Loucy (cell line): ENCODE results near the gene STARD13.

Experiments
- H2AFZ ChIP-seq: fragments of 200-600 bp; sonication (generic); 2 replicates; pipeline ENCODE4 v1.6.0; 2016; ENCODE audit warnings: antibody characterized with exemption, mild to moderate bottlenecking, low read length, moderate library complexity
- H3F3A ChIP-seq: fragments of 200-600 bp; 2 replicates; pipeline ENCODE4 v1.6.0; 2016; ENCODE audit warnings: antibody characterized with exemption, low read depth, mild to moderate bottlenecking
- H3K27me3 ChIP-seq: fragments of 200-600 bp; sonication (generic); 2 replicates; pipeline ENCODE4 v1.6.1; 2014; ENCODE audit warnings: low read length, mild to moderate bottlenecking; ENCODE audit not compliant: insufficient read depth, poor library complexity, severe bottlenecking
- H3K36me3 ChIP-seq: fragments of 200-600 bp; sonication (generic); 2 replicates; pipeline ENCODE4 v1.6.1; 2016; ENCODE audit warnings: low read length; ENCODE audit not compliant: insufficient read depth
- H3K4me1 ChIP-seq: fragments of 200-600 bp; sonication (generic); 2 replicates; pipeline ENCODE4 v1.5.1; 2014; ENCODE audit warnings: low read length, mild to moderate bottlenecking; ENCODE audit not compliant: insufficient read depth, poor library complexity, severe bottlenecking
- H3K4me2 ChIP-seq: fragments of 200-600 bp; sonication (generic); 2 replicates; pipeline ENCODE4 v1.6.0; 2014; ENCODE audit warnings: antibody characterized with exemption, low read length, low read depth, mild to moderate bottlenecking; ENCODE audit not compliant: poor library complexity, severe bottlenecking
- H3K4me3 ChIP-seq: fragments of 200-600 bp; sonication (generic); 2 replicates; pipeline ENCODE4 v1.5.1; 2014; ENCODE audit warnings: low read length, mild to moderate bottlenecking, mixed read lengths; ENCODE audit not compliant: poor library complexity, severe bottlenecking
- H3K79me2 ChIP-seq: fragments of 200-600 bp; sonication (generic); 2 replicates; pipeline ENCODE4 v1.6.1; 2014; ENCODE audit warnings: low read length; ENCODE audit not compliant: insufficient read depth
- H3K9ac ChIP-seq: fragments of 200-600 bp; sonication (generic); 2 replicates; pipeline ENCODE4 v1.6.0; 2014; ENCODE audit warnings: mild to moderate bottlenecking, low read depth, low read length, moderate library complexity; ENCODE audit not compliant: poor library complexity, severe bottlenecking
- H3K9me2 ChIP-seq: fragments of 200-600 bp; sonication (generic); replicated peaks from 2 replicates; pipeline ENCODE4 v1.6.1; 2016; ENCODE audit warnings: low read depth, low read length, mixed read lengths
- H3K9me3 ChIP-seq: fragments of 200-600 bp; sonication (generic); 2 replicates; pipeline ENCODE4 v1.6.1; 2014; ENCODE audit warnings: mild to moderate bottlenecking, antibody characterized with exemption, low read length, low read depth; ENCODE audit not compliant: insufficient read depth
- H4K20me1 ChIP-seq: fragments of 200-600 bp; sonication (generic); 2 replicates; pipeline ENCODE4 v1.6.0; 2014; ENCODE audit warnings: antibody characterized with exemption, low read length, mild to moderate bottlenecking; ENCODE audit not compliant: insufficient read depth, poor library complexity, severe bottlenecking
- EZH2phosphoT487 ChIP-seq: fragments of 200-600 bp; IDR thresholded peaks from 2 replicates; pipeline ENCODE4 v1.6.1; 2018; ENCODE audit warnings: antibody characterized with exemption, mild to moderate bottlenecking, moderate library complexity, borderline replicate concordance
- TF ChIP-seq, protein P1 (sequence below): fragments of 200-600 bp; sonication (generic); conservative IDR thresholded peaks from 2 replicates; pipeline ENCODE4 v1.5.1; 2014; ENCODE audit warnings: mild to moderate bottlenecking, antibody characterized with exemption, low read length

The STARD13 gene

DNA sequence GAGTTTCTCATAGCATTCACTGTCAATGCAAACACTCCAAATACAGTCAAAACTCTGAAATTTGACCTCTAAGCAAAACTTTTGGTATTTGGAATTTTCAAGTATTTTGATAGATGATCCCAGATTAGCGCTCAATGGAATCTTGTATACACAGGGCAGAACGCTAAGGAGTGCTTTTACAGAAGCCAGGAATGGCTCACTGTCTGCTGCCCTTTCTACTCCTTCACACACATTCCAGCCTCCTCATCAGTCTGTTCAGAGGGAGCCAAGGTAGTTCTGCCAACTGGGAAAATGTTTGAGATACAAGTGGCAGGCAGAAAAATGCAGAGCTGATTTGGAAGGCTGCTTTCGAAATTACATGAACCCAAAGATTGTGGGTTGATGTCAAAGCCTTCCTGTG, 4.4 kb upstream of the STARD13 start:
- H3K36me3 ChIP-seq, result no peaks in the 10 kb centered on the region
- no peak for TF ChIP-seq EZH2phosphoT487
- TF ChIP-seq, protein P1, sequence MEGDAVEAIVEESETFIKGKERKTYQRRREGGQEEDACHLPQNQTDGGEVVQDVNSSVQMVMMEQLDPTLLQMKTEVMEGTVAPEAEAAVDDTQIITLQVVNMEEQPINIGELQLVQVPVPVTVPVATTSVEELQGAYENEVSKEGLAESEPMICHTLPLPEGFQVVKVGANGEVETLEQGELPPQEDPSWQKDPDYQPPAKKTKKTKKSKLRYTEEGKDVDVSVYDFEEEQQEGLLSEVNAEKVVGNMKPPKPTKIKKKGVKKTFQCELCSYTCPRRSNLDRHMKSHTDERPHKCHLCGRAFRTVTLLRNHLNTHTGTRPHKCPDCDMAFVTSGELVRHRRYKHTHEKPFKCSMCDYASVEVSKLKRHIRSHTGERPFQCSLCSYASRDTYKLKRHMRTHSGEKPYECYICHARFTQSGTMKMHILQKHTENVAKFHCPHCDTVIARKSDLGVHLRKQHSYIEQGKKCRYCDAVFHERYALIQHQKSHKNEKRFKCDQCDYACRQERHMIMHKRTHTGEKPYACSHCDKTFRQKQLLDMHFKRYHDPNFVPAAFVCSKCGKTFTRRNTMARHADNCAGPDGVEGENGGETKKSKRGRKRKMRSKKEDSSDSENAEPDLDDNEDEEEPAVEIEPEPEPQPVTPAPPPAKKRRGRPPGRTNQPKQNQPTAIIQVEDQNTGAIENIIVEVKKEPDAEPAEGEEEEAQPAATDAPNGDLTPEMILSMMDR, result no peak
- H3K79me2 ChIP-seq, result no peaks in the 10 kb centered on the region
- no peaks in the 10 kb centered on the region for H3K9me2 ChIP-seq
- no peak overlapping the region for H3K9ac ChIP-seq
- no peaks in the 10 kb centered on the region for H3F3A ChIP-seq
- no peaks in the 10 kb centered on the region for H3K9me3 ChIP-seq
- H3K4me3 ChIP-seq, result no peak overlapping the region
- no peaks in the 10 kb centered on the region for H3K4me1 ChIP-seq
- H3K27me3 ChIP-seq, result no peaks in the 10 kb centered on the region
- no peaks in the 10 kb centered on the region for H4K20me1 ChIP-seq
- no peak overlapping the region for H2AFZ ChIP-seq
- no peak overlapping the region for H3K4me2 ChIP-seq

GRCh38 chr13:33287142-33287882, 1.8 kb upstream of the STARD13 start:
- Histone ChIP-seq H3K79me2 (no peaks in the 10 kb centered on the region), H3K4me2 (no peak overlapping the region), H3K9ac (no peak overlapping the region), H3K27me3 (no peaks in the 10 kb centered on the region), H3K9me3 (no peaks in the 10 kb centered on the region), H3F3A (no peaks in the 10 kb centered on the region), H4K20me1 (no peaks in the 10 kb centered on the region), H2AFZ (no peak overlapping the region), H3K36me3 (no peaks in the 10 kb centered on the region), H3K4me3 (no peak overlapping the region), H3K9me2 (no peaks in the 10 kb centered on the region), H3K4me1 (no peaks in the 10 kb centered on the region)
- TF ChIP-seq EZH2phosphoT487, result no peak
- TF ChIP-seq, protein P1, result no peak

- H2AFZ ChIP-seq, result no peak overlapping the region
- TF ChIP-seq, protein P1, result no peak
- TF ChIP-seq EZH2phosphoT487, result no peak
- no peaks in the 10 kb centered on the region for H3K79me2 ChIP-seq
- no peaks in the 10 kb centered on the region for H3K9me2 ChIP-seq
- no peaks in the 10 kb centered on the region for H3F3A ChIP-seq
- H3K9ac ChIP-seq, result no peak overlapping the region
- H3K9me3 ChIP-seq, result no peaks in the 10 kb centered on the region
- H3K4me2 ChIP-seq, result no peak overlapping the region
- H3K4me1 ChIP-seq, result no peaks in the 10 kb centered on the region
- H3K27me3 ChIP-seq, result no peaks in the 10 kb centered on the region
- no peaks in the 10 kb centered on the region for H4K20me1 ChIP-seq
- no peak overlapping the region for H3K4me3 ChIP-seq
- H3K36me3 ChIP-seq, result no peaks in the 10 kb centered on the region
Measured at GRCh38 chr13:33286128-33286527, 573 bp upstream of the STARD13 start.
